GM18507 (cell line): ENCODE data around the gene URI1.

ENCODE experiments used
- DNase-seq: peaks from one replicate; pipeline ENCODE4 v3.0.0; 2011; ENCODE audit warnings: low read depth; ENCODE audit not compliant: insufficient read length; ENCODE audit errors: extremely low spot score
- FAIRE-seq: peaks from 2 replicates; lab custom pipeline; 2011; peaks lifted over from hg19 to GRCh38; lab: Jason Lieb, UNC

Gene URI1

DNA sequence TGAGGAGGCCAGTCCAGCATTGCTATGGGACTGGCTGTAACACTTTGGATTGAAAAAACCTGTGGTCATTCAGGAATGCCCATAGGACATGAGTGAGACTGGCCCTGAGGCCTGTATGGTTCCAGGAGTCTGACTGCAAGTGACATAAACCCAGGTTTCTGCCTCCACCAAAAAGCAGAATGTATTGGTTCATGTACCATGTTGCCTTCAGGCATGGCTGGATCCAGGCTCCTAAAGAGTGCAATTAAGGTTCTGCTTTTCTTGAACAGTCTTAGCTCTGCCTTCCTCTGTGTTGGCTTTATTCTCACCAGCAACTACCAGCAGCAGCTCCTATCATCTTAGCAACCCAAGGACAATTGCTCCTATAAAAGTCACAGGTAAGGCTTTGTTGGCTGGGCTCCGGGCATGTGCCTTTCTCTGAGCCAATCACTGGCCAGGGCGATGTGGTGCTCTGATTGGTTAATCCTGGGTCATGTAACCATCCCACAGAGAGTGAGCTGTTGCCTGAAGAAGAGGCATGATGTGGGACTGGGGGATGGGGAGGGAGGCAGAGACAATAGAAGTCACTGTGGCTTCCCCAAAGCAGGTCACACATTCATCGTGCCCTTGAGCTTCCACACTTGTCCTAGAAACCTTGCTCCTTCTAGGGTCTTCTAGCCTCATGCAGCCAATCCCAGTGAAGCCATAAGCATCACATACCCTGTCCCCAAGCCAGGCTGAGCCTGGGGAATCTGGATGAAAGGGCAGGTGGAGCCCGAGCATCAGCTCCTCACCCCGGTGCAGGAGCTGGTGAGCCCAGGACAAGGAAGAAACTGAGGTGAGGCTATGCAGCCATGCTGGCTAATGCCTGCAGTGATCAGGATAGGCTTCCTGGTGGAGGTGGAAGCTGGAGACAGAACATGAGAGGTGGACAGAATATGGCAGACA is 123.9 kb downstream of the URI1 start:
- DNase-seq (no peak), FAIRE-seq (no peak)
